GM04504 (cell line): Measurements from ENCODE around the gene WDR37.
A peak's percentile ranks its signal among the peaks of the same experiment; 100 is the strongest.

Source experiments
- DNase-seq: peaks from one replicate; pipeline ENCODE4 v3.0.0-alpha.2; 2012; ENCODE audit warnings: low read depth

The WDR37 gene

DNA sequence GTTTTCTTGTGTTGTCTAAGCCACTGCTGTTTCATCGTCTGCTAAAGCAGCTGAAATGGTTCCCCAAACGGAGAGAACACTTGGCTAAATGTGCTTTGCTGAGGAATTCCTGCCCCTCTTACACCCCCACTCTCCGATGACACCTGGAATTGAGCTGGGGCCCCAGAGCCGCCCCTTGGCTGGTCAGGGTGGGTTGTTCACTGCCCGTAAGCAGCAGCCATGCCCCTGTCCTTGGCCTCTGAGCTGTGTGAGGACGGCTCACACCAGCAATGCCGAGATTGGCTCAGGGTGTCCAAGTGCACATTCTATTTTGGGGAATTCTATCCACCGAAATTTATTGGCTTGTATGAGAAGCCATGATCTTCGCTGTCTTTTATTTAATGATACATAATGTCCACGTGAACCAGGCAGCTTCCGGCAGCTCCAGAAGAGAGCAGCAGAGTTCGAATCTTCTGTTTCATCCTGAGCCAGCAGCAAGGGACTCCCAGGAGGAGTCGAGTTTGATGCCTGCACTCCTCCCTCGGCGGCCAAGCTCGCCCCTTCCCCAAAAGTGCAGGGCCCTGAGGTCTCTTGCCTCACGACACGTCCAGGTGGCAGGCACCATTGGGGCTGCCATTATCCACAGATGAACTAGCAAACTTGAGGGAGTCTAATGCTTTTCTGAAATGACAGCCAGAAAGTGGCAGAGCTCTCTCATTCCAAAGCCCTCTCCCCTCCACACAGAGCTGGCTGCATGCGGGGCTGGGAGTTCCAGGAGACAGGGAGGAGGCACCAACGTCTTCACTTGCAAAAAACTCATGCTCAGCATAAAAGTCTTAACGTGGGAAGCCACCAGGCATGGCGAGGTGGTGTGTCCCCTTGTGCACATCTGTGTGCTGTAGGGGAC is 114.0 kb downstream of the WDR37 start:
- no peak for DNase-seq

DNA sequence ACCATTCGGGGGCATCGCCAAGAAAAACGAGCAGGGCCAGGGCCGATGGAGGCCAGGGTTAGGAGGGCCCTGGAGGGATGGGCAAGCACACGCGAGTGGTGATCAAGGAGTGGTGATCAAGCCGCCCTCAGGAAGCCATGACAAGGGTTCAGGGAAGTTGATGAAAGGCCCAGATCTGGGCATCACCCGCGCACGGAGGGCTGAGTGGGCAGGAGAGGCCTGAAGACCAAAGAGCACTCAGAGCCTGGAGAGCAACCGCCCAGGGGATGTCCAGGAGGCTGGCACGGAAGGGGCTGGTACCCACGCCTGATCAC is 114.6 kb downstream of the WDR37 start:
- DNase-seq: no peak

DNA sequence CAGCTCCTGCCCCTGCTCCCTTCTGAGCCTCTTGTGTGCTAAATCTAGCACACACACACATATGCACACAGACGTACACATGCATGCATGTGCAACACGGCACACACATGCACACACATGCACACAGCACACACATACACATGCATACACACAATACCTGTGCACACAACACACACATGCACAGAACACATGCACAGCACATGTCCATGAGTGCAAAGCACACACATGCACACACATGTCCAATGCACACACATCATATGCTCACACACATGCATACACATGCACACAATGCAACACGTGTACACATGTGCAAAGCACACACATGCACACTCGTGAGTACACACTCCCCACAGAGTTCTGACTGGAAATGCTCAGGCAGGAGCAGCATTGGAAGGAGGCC is 115.0 kb downstream of the WDR37 start:
- DNase-seq: no peak

DNA sequence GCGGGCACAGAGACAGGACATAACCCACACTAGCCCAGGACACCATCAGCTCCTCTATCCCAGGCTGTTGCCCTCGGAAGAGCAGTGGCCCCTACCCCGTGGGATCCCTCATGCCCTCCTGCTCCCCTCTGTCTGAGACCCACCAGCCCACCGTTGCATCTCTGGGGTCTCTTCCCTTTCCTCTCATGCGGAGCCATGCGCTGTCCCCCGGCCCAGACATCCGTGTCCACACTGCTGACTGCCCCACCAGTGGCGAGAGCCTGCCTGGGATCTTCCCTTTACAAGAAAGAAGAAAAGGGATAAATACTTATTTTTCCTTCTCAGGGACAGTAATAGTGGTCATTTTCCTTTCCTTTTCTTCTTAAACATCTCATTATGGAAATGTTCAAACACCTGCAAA is 115.4 kb downstream of the WDR37 start:
- DNase-seq: no peak

GRCh38 chr10:1172256-1172984 is 116.2 kb downstream of the WDR37 start:
- peak; percentile 9 for DNase-seq

GRCh38 chr10:1173091-1173490 is 116.9 kb downstream of the WDR37 start:
- DNase-seq: no peak

GRCh38 chr10:1174022-1174421 is 117.8 kb downstream of the WDR37 start:
- DNase-seq: no peak

DNA sequence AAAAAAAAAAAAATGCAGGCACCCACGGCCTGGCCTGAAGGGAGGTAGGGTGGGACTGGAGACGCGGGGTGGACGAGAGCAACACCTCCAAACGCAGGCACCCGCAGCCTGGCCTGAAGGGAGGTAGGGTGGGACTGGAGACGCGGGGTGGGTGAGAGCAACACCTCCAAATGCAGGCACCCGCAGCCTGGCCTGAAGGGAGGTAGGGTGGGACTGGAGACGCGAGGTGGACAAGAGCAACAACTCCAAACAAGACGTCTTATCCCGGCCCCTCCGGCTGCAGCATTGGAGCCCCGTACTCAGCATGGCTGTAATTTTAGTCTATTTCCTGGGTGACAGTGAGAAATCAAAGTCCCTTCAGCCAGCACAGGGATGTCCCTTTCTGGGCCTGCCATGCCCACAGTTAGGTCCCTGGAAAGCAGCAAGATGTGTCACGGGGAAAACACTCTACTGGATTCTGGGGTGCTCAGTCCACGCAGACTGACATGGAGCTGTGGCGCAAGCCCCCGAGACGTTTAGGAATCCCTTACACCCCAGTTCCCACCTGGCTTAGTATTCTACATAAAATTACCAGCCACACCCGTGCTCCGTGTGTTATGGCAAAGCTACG is 119.9 kb downstream of the WDR37 start:
- DNase-seq: no peak

- DNase-seq: no peak
Measured at GRCh38 chr10:1177936-1178335, 121.8 kb downstream of the WDR37 start.

DNA sequence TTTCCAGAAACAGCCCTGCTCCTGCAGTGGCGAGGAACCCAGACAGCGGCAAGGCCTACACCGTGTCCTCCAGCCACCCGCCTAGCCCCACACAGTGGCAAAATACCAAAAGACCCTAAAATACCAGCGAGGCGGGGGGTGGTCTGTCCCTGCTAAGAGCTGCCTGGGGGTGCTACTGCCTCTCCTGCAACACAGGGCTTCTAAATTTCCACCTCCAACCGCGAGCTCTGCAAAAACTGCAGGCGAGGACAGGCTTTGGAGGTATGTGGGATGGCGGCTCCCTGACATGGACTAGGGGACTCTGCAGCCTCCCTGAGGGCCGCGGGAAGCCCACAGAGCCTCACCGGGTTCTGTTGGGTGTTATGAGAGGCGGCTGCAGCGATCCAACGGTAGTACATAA is 122.3 kb downstream of the WDR37 start:
- no peak for DNase-seq

DNA sequence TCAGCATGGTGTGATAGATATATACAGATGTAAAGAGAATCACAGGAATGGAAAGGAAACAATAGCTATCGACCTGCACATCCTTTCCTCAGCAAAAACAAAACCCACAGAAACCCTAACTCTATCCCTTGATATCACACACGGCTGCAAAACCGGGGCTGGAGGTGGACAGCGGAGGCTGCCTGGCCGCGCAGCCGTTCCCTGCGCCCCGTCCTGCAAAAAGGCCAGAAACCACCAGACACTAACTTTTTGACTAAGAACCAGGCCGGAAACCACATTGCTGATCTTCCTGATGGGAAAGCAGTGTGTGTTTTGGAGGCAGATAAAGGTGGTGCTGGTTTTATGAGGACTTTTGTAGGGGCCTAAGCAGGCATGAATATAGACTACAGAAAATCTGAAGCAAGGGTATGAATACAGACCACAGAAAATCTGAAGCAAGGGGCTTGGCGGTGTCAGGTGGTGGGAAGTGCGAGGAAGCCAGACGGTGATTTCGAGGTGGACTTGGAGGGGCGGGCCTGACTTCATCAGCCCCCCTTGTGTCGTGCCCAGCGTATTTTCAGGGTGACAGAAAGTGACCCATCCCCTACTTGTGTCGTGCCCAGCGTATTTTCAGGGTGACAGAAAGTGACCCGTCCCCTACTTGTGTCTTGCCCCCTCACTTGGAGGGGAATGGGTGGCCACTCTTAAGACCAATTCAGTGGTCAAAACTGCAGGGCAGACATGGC is 123.3 kb downstream of the WDR37 start:
- DNase-seq: no peak

GRCh38 chr10:1180071-1180730 is 124.0 kb downstream of the WDR37 start:
- DNase-seq: no peak

DNA sequence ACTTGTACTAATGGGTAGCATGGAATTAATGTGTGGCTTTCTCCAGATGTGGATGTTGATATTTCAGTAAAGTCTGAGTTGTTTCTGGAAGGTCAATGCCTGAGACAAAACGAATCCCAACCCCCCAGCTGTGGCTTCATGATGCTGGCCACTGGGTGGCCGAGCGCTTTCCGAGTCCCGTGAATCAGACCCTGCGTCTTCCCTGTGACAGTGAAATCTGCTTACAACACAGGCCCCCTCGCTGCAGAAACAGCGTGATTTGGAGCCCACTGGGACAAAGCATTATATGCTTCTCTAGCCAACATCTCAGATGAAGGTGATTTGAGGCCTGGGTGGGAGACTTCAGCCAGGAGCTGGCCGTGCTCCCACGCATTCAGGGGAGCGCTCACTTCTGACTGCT is 124.7 kb downstream of the WDR37 start:
- no peak for DNase-seq
